HG03139 (cell line): ENCODE results near the gene OR2A1.
"Not testable (repeated sequence)": the region's sequence is repeated elsewhere in the genome, so short reads cannot be mapped to it uniquely, and the experiment has no call there.

ENCODE experiments used
- ATAC-seq: cut with Tn5 transposase; IDR thresholded peaks from one replicate; pipeline ENCODE4 v1.9.1; 2021; ENCODE audit not compliant: unreplicated experiment

The OR2A1 gene

DNA sequence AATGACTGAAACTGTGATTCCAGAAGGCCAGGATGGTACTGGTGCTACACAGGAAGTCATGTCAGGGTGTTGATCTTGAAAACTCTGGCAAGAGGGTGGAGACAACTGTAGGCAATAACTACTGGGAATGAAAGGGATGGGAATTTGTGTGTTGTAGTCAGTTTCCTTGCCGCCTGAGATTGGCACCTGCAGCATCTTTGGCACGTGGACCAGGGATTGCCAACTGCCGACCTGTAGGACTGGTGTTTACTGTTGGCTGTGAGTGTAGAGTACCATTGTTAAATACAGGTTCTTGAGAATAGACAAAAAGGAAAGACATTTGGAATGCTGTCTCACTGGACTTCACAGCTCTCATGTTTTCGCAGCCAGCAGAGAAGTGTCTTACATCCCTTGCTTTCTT lies 11.1 kb downstream of the OR2A1 start:
- ATAC-seq: not testable (repeated sequence)

DNA sequence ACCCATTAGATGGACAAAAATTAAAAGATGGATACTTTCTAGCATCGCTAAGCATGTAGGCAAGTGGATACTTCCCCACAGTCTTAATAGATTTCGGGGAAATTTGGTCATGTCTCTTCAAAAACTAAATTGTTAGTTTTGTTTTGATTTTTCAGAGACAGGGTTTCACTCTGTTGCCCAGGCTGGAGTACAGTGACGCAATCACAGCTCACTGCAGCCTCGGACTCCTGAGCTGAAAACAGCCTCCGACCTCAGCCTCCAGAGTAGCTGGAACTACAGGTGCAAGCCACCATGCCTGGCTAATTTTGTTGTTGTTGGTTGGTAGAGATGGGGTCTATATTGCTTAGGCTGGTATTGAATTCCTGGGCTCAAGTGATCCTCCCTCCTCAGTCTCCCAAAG lies 13.6 kb downstream of the OR2A1 start:
- ATAC-seq: not testable (repeated sequence)

DNA sequence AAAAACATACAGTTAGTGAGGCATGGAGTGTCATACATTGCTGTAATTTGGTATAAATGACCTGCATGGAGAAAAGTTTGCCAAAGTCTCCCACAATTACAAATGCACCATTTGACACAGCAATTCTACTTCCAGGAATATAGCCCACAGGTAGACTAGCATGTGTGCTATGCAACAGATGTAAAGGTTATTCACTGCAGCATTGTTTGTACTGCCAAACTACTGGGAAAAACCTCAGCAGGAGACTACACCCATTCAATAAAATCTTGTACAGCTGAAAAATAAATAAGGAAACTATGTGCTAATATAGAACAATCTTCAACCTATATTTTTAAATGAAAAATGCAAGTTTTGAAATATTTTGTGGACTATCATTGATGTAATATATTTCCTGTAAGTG lies 17.8 kb downstream of the OR2A1 start:
- ATAC-seq: not testable (repeated sequence)

DNA sequence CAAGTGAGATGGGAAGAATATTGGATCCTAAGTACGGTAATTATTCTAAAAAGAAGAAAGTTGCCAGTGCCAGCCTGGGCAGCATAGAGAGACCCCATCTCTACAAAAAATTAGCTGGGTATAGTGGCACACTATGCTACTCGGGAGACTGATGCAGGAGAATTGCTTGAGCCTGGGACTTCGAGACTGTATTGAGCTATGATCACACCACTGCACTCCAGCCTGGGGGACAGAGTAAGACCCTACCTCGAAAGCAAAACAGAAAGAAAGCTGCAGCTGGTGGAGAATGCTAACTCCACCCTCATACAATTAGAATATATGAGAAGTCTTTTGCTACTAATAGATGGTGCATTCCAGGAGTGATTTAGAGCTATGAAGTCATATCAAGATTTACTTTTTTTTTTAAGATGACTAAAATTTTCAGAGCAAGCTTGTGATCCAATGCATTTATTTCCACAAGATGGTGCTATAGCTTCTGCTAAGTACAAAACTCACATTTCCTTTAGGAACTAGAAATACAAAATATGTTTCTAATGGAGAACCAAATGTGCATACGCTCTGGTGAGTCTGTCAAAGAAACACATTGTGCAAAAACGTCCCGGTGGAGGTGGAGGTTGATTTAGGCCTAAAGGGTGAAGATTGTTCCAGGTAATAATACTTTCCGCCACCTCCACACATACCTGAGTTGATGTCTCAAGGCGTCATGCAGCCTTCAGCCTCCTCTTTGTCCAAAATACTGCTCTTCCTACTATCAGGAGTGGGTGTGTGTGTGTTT lies 19.2 kb downstream of the OR2A1 start:
- not testable (repeated sequence) for ATAC-seq

DNA sequence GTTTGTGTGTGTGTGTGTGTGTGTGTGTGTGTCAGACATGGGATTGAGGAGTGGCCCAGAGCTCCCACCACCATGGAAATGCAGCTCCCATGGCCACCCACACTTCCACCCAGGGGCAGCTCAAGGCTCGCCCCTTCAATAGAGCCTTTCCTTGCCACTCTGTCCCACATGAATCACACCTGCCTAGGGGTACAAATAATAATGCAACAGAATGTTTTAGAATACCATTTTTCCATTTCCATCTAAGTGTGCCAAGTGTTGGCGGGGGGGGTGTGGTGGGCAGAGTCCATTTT lies 19.7 kb downstream of the OR2A1 start:
- not testable (repeated sequence) for ATAC-seq

DNA sequence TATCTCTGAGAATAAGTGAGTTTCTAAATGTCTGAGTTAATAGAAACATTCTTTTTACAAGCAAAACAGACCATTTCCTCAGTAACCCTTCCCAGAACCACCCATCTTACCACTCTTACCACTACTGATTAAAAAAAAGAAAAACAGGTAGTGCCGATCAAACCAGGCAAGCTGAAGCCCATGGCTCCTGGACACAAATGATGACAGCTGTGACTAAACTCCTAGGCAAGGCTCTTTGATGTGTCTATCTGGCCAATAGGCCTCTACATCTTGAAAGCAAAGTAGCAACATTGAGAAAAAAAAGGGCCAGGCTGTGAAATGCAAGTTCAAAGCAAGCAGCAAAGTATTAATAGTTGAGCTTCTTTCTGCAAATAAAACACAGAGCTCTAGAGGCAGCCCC lies 36.4 kb downstream of the OR2A1 start:
- peak; percentile 33 for ATAC-seq

DNA sequence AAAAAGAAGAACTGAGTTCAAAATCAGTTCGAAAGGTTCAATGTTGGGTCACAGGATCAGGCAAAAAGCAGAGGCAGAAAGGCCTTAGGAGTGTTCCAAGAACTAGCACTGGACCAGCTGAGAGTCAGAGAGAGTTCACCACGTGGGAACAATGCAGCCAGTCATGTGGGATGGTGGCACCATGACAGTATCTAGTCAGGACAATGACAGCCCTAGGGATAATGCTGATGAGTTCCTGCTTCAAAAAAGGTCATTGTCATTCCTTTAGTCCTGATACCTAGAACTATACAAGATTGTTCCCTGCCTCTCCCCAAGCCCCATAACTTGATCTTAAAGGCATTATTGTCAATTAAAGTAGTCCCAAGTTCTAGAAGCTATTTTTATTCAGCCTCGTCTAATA lies 39.4 kb downstream of the OR2A1 start:
- not testable (repeated sequence) for ATAC-seq

DNA sequence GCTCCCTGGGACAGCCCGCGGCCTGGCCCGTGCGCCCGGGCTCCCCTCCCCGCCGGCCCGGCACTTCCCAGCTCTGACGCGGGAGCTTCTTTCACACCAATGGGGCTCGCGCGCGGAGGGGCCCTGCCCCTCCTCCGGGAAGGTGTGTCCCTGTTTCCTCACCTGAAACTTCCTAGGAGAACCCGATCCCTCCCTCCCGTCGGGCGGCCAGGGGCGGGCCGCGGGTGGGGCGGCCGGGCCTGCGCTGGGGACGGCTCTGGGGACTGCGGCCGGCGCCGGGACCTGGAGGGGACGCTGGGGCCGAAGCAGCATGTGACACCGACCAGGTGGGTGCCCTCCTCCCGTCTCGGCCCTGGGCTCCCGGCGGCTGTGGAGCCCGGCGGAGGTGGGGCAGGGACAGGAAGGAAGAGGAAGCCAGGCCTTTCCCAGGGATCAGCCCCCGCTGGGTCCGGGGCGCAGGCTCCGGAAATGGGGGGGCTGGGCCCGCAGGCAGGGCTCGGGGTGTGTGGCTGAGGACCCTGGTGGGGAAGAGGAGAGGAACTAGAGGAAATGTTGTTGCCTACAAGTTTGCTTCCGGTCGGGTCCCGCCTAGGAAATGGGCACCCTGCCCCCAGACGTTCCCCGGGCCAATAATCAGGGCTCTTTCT lies 43.1 kb downstream of the OR2A1 start, which contains the start of gene ARHGEF5:
ARHGEF5 (plus strand) TSS at position 227 of the 647 bp plus-strand sequence. CDS start 7,268 bp downstream, outside the sequence.
- peak; percentile 67 for ATAC-seq

DNA sequence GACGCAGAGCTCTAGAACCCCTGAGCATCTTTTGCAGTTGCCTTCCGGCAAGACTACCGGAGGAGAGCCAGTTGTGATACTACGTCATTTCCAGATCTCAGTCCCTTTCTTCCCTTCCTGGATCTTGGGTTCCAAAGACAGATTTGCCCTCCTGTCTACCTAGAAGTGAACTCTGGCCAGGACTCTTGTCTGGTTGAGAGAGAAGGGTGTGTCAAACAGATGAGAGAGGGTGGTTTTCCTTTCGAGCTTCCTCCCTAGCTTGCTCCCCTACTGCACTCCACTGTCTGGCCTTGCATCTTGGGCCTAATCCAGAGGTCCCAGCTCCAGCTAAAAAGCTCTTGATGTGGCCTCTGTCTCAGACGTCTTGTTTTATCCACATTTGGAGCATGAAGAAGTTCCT lies 44.0 kb downstream of the OR2A1 start:
- not testable (repeated sequence) for ATAC-seq

DNA sequence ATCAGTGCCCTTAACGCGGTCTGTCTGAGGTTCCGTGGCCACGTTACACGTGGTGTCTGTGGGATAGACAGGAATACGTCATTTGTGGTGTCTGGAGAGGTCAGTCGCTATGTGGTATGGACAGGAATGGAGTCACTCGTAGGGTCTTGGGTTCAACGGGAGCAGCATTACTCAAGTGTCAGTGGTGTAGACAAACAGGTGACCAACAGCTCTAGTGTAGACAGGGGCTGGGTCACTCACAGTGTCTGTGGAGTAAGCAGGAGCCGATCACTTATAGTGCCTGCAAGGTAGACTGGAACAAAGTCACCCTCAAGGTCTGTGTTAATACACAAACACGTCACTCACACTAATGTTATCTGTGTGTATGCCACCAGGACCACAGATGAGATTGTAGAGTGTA lies 44.6 kb downstream of the OR2A1 start:
- not testable (repeated sequence) for ATAC-seq

DNA sequence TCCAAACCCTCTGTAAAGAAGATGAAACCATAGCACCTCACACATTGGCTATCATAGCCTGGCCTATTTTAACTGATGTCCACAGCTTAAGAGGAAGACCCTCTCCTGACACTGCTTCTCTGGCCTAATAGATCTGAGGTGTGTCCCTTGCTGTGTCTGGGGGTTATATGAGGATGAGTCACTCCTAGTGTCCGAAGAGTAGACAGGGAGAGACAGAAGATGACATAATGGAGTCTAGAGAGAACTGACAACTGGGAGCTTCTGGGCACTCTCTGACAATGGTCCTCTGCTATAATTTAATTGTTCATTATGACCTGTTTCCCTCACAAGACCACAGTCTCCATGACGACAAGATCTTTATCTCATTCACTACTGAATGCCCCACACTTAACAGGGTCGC lies 49.8 kb downstream of the OR2A1 start:
- ATAC-seq: not testable (repeated sequence)

DNA sequence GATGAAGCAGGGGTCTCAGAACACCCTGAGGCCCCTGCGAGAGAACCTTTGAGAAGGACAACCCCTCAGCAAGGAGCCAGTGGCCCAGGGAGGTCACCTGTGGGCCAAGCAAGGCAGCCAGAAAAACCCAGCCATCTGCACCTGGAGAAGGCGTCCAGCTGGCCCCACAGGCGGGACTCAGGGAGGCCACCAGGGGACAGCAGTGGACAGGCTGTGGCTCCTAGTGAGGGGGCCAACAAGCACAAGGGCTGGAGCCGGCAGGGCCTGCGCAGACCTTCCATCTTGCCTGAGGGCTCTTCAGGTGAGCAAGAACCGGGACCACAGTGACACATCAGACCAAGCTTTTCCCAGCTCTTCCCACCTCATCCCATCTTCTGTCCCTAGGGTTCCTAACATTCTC lies 53.3 kb downstream of the OR2A1 start:
- ATAC-seq: not testable (repeated sequence)

DNA sequence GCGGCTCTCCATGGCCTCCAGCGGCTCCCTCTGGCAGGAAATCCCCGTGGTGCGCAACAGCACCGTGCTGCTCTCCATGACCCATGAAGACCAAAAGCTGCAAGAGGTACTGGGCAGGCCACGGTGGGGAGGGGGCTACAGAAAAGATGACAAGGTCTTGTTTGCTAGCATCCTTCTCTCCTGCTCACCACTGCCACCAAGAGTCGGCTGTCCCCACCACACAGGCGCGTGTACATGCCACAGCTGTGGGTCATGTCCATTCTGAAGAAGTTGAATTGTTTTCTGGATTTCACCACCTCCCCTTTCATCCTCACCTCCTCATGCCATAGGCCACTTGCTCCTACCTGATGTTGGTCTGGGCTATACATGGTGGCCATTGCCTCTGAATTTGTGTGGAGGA lies 55.0 kb downstream of the OR2A1 start:
- not testable (repeated sequence) for ATAC-seq

DNA sequence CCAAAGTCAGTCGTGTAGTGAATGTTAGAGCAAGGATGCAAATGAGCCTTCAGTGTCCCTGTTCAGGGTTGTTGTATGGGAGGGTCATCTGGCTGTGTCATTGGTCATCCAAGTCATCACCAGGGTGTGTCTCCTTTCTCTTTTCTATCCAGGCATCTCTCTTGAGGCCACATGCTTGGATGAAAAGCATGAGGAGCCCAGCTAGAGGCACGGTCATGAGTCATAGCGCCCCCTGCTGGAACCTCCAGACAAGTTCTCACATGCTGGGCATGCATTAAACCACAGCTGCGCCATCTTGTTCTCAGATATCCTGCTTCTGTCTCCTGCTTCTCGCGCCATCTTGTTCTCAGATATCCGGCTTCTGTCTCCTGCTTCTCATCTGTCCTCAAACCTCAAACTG lies 57.0 kb downstream of the OR2A1 start:
- ATAC-seq: not testable (repeated sequence)
